Activated naive CD8-positive, alpha-beta T cell treated with anti-CD3 and anti-CD28 coated beads, Interleukin-2, amount 50 U/mL, for 24 hours (primary cell): ENCODE results near the gene BTBD9.
"Not testable (repeated sequence)": the region's sequence is repeated elsewhere in the genome, so short reads cannot be mapped to it uniquely, and the experiment has no call there.

Experiments
- ATAC-seq: fragments of 150-1000 bp; cut with Tn5 transposase; one replicate; pipeline ENCODE4 v1.10.0; 2021
- DNase-seq: peaks from one replicate; pipeline ENCODE4 v3.0.0; 2021
- H3K27ac Mint-ChIP-seq: one replicate; pipeline ENCODE4 v1.8.0; 2021; ENCODE audit warnings: mild to moderate bottlenecking, mixed read lengths
- H3K27me3 Mint-ChIP-seq: one replicate; pipeline ENCODE4 v1.8.0; 2021; ENCODE audit warnings: mixed read lengths
- H3K36me3 Mint-ChIP-seq: one replicate; pipeline ENCODE4 v1.8.0; 2021; ENCODE audit warnings: low read depth, mixed read lengths
- H3K4me1 Mint-ChIP-seq: one replicate; pipeline ENCODE4 v1.8.0; 2021; ENCODE audit warnings: mixed read lengths
- H3K4me3 Mint-ChIP-seq: one replicate; pipeline ENCODE4 v1.8.0; 2021; ENCODE audit warnings: mild to moderate bottlenecking, moderate library complexity, mixed read lengths
- H3K9me3 Mint-ChIP-seq: one replicate; pipeline ENCODE4 v1.8.0; 2021; ENCODE audit warnings: mixed read lengths

BTBD9 gene

DNA sequence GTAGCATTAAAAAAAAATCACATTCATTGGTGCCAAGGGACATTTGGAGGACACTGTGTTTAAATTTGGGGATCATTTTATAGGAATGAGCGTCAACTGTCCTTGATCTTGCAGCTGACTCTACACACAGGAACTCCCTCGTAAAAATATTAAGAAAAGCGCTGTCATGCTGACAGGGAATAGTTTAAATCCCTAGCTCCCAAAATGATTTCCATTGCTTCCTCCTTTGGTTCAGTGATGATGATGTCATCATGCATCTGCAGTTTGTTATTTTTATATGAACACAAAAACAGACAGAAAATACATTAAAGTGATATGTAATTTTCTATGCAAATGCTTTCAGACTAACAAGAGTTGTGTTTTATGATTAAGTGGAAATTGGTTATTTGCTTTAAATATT lies 275.6 kb downstream of the BTBD9 start:
- no peak for DNase-seq
- no peak for ATAC-seq
- no peaks in the 10 kb centered on the region for H3K27me3 Mint-ChIP-seq
- H3K36me3 Mint-ChIP-seq: peaks cover 1% of the 10 kb centered on the region
- H3K4me1 Mint-ChIP-seq: no peaks in the 10 kb centered on the region
- no peak overlapping the region for H3K4me3 Mint-ChIP-seq
- H3K27ac Mint-ChIP-seq: no peak overlapping the region
- H3K9me3 Mint-ChIP-seq: no peaks in the 10 kb centered on the region

- Mint-ChIP-seq H3K4me3 (no peak overlapping the region), H3K4me1 (peaks cover 3% of the 10 kb centered on the region), H3K36me3 (peaks cover 1% of the 10 kb centered on the region), H3K27ac (no peak overlapping the region), H3K27me3 (no peaks in the 10 kb centered on the region), H3K9me3 (no peaks in the 10 kb centered on the region)
- DNase-seq: no peak
- ATAC-seq: no peak
These were observed 284.2 kb downstream of the BTBD9 start for GRCh38 chr6:38355519-38355918.

DNA sequence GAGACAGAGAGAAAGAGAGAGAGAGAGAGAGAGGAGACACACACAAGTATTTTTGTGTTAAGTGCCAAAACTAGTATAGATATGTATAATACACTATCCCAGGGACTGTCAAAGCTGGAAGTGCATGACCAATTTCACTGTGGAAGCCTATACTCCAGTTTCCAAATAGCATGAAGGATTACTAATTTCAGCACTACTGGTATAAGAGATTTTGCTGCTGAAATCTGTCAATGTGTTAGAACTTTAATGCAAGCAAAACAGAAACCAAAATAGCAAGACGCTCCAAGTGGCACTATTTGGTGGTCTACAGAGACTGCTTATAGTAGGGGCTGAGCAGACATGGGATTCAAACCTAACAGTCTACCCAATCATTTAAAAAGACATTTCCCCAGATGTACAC lies 284.8 kb downstream of the BTBD9 start:
- Mint-ChIP-seq H3K4me3 (no peak overlapping the region), H3K27ac (no peak overlapping the region), H3K36me3 (peaks cover 1% of the 10 kb centered on the region), H3K4me1 (peaks cover 3% of the 10 kb centered on the region), H3K9me3 (no peaks in the 10 kb centered on the region), H3K27me3 (no peaks in the 10 kb centered on the region)
- no peak for ATAC-seq
- no peak for DNase-seq

GRCh38 chr6:38354037-38354381 lies 285.7 kb downstream of the BTBD9 start:
- H3K27me3 Mint-ChIP-seq: no peaks in the 10 kb centered on the region
- peaks cover 3% of the 10 kb centered on the region for H3K4me1 Mint-ChIP-seq

DNA sequence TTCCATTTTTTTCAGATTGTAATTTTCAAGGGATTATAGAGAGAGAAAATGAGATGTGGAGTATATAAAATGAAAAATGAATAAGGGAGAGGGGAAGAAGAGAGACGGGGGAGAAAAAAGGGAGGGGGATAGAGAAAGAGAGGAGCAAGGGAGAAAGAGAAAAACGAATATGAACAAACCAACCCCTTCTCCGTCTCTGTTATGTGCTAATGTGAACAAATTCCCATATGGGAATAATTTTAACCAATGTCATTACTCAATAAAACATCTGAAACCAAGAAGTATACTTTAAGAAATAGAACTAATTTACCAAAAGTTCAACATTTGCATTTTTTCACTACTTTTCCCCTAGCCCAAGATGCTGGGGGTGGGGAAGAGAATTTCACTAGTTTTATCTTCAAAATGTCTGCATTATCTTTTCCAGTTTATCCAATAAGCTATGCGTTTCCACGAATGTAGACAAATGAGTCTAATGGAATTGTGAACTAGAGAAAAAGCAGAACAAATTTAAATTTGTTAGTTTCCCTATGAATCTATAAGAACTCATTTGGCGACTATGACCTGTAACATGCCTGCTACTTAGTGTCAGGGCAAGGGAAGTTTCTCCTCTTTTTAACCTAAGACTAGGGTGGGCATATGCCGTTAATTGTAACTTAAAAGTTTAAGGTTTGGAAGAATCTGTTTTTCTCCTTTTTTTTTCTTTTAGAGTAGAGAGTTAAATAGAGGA lies 286.3 kb downstream of the BTBD9 start:
- ATAC-seq (no peak), DNase-seq (no peak)

More at GRCh38 chr6:38354037-38354381, 285.7 kb downstream of the BTBD9 start:
- H3K36me3 Mint-ChIP-seq: no peaks in the 10 kb centered on the region
- no peak overlapping the region for H3K4me3 Mint-ChIP-seq
- ATAC-seq: no peak
- H3K27ac Mint-ChIP-seq: no peak overlapping the region
- DNase-seq: no peak
- H3K9me3 Mint-ChIP-seq: no peaks in the 10 kb centered on the region

GRCh38 chr6:38352636-38353035 lies 287.1 kb downstream of the BTBD9 start:
- no peaks in the 10 kb centered on the region for H3K36me3 Mint-ChIP-seq
- H3K27me3 Mint-ChIP-seq: no peaks in the 10 kb centered on the region
- H3K27ac Mint-ChIP-seq: no peak overlapping the region
- H3K4me3 Mint-ChIP-seq: no peak overlapping the region
- no peak for ATAC-seq
- H3K9me3 Mint-ChIP-seq: no peaks in the 10 kb centered on the region
- DNase-seq: no peak
- peaks cover 3% of the 10 kb centered on the region for H3K4me1 Mint-ChIP-seq

More for the DNA sequence above, 286.3 kb downstream of the BTBD9 start:
- Mint-ChIP-seq H3K4me3 (no peak overlapping the region), H3K4me1 (peaks cover 3% of the 10 kb centered on the region), H3K27ac (no peak overlapping the region), H3K9me3 (no peaks in the 10 kb centered on the region), H3K27me3 (no peaks in the 10 kb centered on the region), H3K36me3 (no peaks in the 10 kb centered on the region)

- DNase-seq (no peak), ATAC-seq (no peak)
- H3K27ac Mint-ChIP-seq: no peak overlapping the region
- no peaks in the 10 kb centered on the region for H3K36me3 Mint-ChIP-seq
- no peaks in the 10 kb centered on the region for H3K9me3 Mint-ChIP-seq
- H3K4me3 Mint-ChIP-seq: no peak overlapping the region
- no peaks in the 10 kb centered on the region for H3K27me3 Mint-ChIP-seq
- peaks cover 3% of the 10 kb centered on the region for H3K4me1 Mint-ChIP-seq
These were observed 288.8 kb downstream of the BTBD9 start for GRCh38 chr6:38350942-38351341.

DNA sequence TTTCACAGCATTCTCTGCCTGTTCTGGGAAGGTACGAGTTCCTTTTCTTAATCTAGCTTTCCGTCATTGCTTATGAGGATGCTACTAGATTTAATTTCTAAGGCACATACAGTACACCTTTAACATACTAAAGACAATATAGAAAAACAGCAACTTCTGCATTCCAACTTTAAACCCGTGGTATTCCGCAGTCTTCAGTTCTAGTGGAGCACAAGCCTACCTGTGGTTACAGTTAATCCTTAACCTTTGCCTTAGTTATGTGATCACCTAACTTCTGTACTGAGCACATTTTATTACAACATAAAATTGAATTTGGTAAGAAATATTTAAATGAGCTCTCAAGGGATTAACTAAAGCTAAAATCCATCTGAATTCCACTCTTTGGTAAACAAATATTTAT lies 289.5 kb downstream of the BTBD9 start:
- H3K27ac Mint-ChIP-seq: no peak overlapping the region
- H3K36me3 Mint-ChIP-seq: no peaks in the 10 kb centered on the region
- no peaks in the 10 kb centered on the region for H3K4me1 Mint-ChIP-seq
- ATAC-seq: no peak
- no peak for DNase-seq
- no peak overlapping the region for H3K4me3 Mint-ChIP-seq
- no peaks in the 10 kb centered on the region for H3K27me3 Mint-ChIP-seq
- no peaks in the 10 kb centered on the region for H3K9me3 Mint-ChIP-seq

DNA sequence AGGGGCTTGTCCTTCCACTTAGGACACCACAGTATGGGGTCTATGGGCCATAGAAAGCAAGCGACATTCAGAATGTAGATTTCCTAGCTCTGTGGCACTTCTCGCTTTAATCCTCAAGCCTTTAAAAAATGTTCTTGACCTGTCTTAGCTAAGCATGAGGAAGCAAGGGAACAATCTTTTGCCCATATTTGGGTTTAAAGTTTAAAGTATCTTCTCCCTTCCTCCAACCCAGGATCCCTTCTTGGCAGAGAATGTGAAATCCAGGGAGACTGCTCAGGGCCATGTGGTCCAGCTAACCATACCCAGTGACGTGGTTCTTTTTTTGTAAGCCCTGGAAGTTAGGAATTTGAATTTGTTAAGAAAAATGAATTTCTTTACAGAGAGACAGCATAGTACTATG lies 289.9 kb downstream of the BTBD9 start:
- H3K4me3 Mint-ChIP-seq: no peak overlapping the region
- DNase-seq: no peak
- H3K9me3 Mint-ChIP-seq: no peaks in the 10 kb centered on the region
- no peaks in the 10 kb centered on the region for H3K27me3 Mint-ChIP-seq
- H3K4me1 Mint-ChIP-seq: no peaks in the 10 kb centered on the region
- H3K36me3 Mint-ChIP-seq: no peaks in the 10 kb centered on the region
- ATAC-seq: no peak
- H3K27ac Mint-ChIP-seq: no peak overlapping the region

GRCh38 chr6:38349221-38349620 lies 290.5 kb downstream of the BTBD9 start:
- Mint-ChIP-seq H3K4me1 (no peaks in the 10 kb centered on the region), H3K27me3 (no peaks in the 10 kb centered on the region), H3K9me3 (no peaks in the 10 kb centered on the region), H3K27ac (no peak overlapping the region), H3K4me3 (no peak overlapping the region), H3K36me3 (no peaks in the 10 kb centered on the region)
- DNase-seq (no peak), ATAC-seq (no peak)

- no peaks in the 10 kb centered on the region for H3K4me1 Mint-ChIP-seq
- no peak overlapping the region for H3K27ac Mint-ChIP-seq
- peaks cover 4% of the 10 kb centered on the region for H3K36me3 Mint-ChIP-seq
- DNase-seq (no peak), ATAC-seq (no peak)
- H3K27me3 Mint-ChIP-seq: no peaks in the 10 kb centered on the region
- H3K9me3 Mint-ChIP-seq: no peaks in the 10 kb centered on the region
- H3K4me3 Mint-ChIP-seq: no peak overlapping the region
These were observed 291.4 kb downstream of the BTBD9 start for GRCh38 chr6:38348371-38348770.

DNA sequence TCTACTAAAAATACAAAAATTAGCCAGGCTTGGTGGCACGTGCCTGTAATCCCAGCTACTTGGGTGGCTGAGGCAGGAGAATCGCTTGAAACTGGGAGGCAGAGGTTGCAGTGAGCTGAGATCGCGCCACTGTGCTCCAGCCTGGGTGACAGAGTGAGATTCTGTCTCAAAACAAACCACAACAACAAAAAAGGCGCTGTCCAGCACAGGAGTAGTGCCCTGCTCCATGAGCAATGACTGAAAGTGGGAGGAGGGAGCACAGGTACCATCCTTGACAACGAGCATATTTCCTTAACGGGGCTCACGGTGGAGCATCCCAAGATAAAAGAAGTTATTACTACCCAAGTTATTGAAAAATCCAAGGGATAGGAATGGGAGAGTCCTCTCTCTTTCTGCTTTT lies 291.9 kb downstream of the BTBD9 start:
- not testable (repeated sequence) for H3K27ac Mint-ChIP-seq, H3K36me3 Mint-ChIP-seq, H3K9me3 Mint-ChIP-seq, H3K4me1 Mint-ChIP-seq, ATAC-seq, H3K27me3 Mint-ChIP-seq, DNase-seq, H3K4me3 Mint-ChIP-seq

DNA sequence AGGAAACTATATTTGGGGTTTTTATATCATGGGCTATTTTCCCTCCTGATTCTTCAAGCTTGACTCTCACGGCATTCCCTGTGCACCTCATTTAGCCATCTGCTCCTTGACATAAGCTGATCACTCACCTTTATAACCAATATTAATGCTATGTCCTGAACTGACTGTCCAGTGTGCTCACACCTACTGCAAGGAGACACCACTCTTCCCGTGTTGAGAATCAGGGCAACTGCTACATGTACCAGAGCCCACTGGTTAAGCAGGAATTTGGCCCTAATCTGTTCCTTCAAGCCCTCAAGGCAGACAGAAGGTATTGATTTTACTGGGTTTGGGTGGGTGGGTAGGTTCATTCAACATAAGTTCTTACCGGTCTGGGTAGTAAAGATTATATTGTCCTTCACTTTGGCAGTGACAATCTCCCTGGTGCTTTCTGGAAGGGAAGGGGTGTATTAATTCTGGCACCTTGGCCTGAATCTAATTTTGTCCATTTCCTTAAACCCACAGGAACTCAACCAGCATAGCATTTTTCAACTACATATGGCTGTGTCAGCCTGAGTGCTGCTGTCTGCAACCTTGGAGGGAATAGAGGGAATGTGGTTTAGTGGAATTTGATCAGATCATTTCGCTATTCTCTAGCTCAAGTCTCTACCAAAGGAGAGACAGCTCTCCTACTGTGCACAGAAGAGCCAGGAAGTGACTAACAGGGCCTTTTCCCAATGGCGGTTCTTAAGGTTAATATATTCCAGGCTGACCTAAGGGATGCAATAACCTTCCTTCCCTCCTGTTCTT lies 293.2 kb downstream of the BTBD9 start:
- H3K27me3 Mint-ChIP-seq: no peaks in the 10 kb centered on the region
- no peaks in the 10 kb centered on the region for H3K9me3 Mint-ChIP-seq
- no peak overlapping the region for H3K4me3 Mint-ChIP-seq
- H3K27ac Mint-ChIP-seq: no peak overlapping the region
- ATAC-seq: no peak
- DNase-seq: no peak
- peaks cover 4% of the 10 kb centered on the region for H3K36me3 Mint-ChIP-seq
- H3K4me1 Mint-ChIP-seq: no peaks in the 10 kb centered on the region

DNA sequence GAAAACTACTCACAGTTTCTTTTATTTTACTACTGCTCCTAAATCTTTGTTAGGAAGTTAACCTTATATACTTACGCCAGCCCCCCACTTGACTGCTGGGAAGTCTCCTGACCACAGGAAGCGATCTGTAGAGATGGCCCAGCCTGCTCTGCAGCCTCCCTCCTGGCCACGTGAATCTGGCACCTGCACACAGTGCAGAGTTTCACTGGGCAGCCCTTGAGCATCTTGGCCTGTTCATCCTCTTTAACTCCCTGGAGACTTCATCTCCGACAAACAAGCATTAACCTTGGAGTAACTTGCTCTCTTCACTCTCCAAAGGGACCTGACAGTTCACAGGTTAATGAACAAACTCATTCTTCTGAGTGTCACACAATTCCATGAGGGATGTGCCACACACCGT lies 294.1 kb downstream of the BTBD9 start:
- H3K36me3 Mint-ChIP-seq: peaks cover 4% of the 10 kb centered on the region
- H3K27ac Mint-ChIP-seq: no peak overlapping the region
- H3K27me3 Mint-ChIP-seq: no peaks in the 10 kb centered on the region
- DNase-seq (no peak), ATAC-seq (no peak)
- no peak overlapping the region for H3K4me3 Mint-ChIP-seq
- H3K4me1 Mint-ChIP-seq: no peaks in the 10 kb centered on the region
- no peaks in the 10 kb centered on the region for H3K9me3 Mint-ChIP-seq

- Mint-ChIP-seq H3K9me3 (peaks cover 3% of the 10 kb centered on the region), H3K4me1 (no peaks in the 10 kb centered on the region), H3K27me3 (no peaks in the 10 kb centered on the region), H3K4me3 (no peak overlapping the region), H3K27ac (no peak overlapping the region), H3K36me3 (peaks cover 17% of the 10 kb centered on the region)
- DNase-seq (no peak), ATAC-seq (no peak)
These were observed 298.2 kb downstream of the BTBD9 start for GRCh38 chr6:38341496-38341895.
